Keratinocyte (primary cell): Measurements from ENCODE around the gene GPX4. TPM values are rescaled to one million over a fixed set of nuclear protein-coding genes. Genes with fewer than 3 reads are reported as not detected.

Experiments used
- DNase-seq: peaks from one replicate; pipeline ENCODE4 v3.0.0-alpha.2; 2011; ENCODE audit warnings: low read depth, missing footprints, low spot score
- FAIRE-seq: peaks from 2 replicates; lab custom pipeline; 2011; peaks lifted over from hg19 to GRCh38; lab: Jason Lieb, UNC
- H2AFZ ChIP-seq: 2 replicates; pipeline ENCODE4 v1.6.0; 2012; ENCODE audit warnings: low read length, control low read depth, inconsistent platforms; ENCODE audit not compliant: control insufficient read depth
- H3K27ac ChIP-seq: 2 replicates; pipeline ENCODE4 v1.5.1; 2011; ENCODE audit warnings: low read length; ENCODE audit not compliant: control insufficient read depth, insufficient read depth
- H3K27me3 ChIP-seq: 3 replicates; pipeline ENCODE4 v1.6.0; 2011; ENCODE audit warnings: low read length; ENCODE audit not compliant: control insufficient read depth, insufficient read depth; ENCODE audit errors: extremely low read depth
- H3K36me3 ChIP-seq, 2 experiments: 2 replicates in 1 of 2; 3 replicates in 1 of 2; pipeline ENCODE4 v1.5.1; 2011; ENCODE audit warnings: low read length in 2 of 2, mild to moderate bottlenecking in 1 of 2; ENCODE audit not compliant: control insufficient read depth in 2 of 2, insufficient read depth in 2 of 2; ENCODE audit errors: extremely low read depth in 1 of 2
- H3K4me1 ChIP-seq: 3 replicates; pipeline ENCODE4 v1.5.1; 2011; ENCODE audit warnings: low read length; ENCODE audit not compliant: control insufficient read depth, insufficient read depth; ENCODE audit errors: extremely low read depth
- H3K4me2 ChIP-seq: 3 replicates; pipeline ENCODE4 v1.6.0; 2011; ENCODE audit warnings: low read depth, low read length; ENCODE audit not compliant: control insufficient read depth, insufficient read depth; ENCODE audit errors: extremely low read depth
- H3K4me3 ChIP-seq, 3 experiments: fragments of 200-600 bp in 1 of 3; sonication (generic) in 1 of 3; 2 replicates in 2 of 3; 3 replicates in 1 of 3; pipeline ENCODE4 v1.5.1; 2011 to 2016; ENCODE audit warnings: low read length in 3 of 3, mild to moderate bottlenecking in 3 of 3, control low read depth in 2 of 3, inconsistent platforms in 1 of 3, low read depth in 1 of 3, mixed read lengths in 1 of 3, mixed run types in 1 of 3, moderate library complexity in 1 of 3; ENCODE audit not compliant: control insufficient read depth in 2 of 3, insufficient read depth in 2 of 3; ENCODE audit errors: extremely low read depth in 1 of 3
- H3K79me2 ChIP-seq: 2 replicates; pipeline ENCODE4 v1.6.0; 2012; ENCODE audit warnings: low read length; ENCODE audit not compliant: control insufficient read depth, insufficient read depth
- H3K9ac ChIP-seq: 3 replicates; pipeline ENCODE4 v1.6.0; 2011; ENCODE audit warnings: low read length; ENCODE audit not compliant: control insufficient read depth, insufficient read depth; ENCODE audit errors: extremely low read depth
- H3K9me1 ChIP-seq: 3 replicates; pipeline ENCODE4 v1.6.0; 2011; ENCODE audit warnings: low read length; ENCODE audit not compliant: control insufficient read depth, insufficient read depth; ENCODE audit errors: extremely low read depth
- H3K9me3 ChIP-seq: 2 replicates; pipeline ENCODE4 v1.5.1; 2012; ENCODE audit warnings: low read depth, low read length; ENCODE audit not compliant: control insufficient read depth
- H4K20me1 ChIP-seq: 3 replicates; pipeline ENCODE4 v1.6.0; 2011; ENCODE audit warnings: low read length; ENCODE audit not compliant: control insufficient read depth, insufficient read depth; ENCODE audit errors: extremely low read depth
- EZH2 ChIP-seq: IDR thresholded peaks from one replicate; pipeline ENCODE4 v1.6.1; 2012; ENCODE audit warnings: inconsistent platforms, mild to moderate bottlenecking, low read length, moderate library complexity
- dilution Hi-C: fragments of 300-500 bp; cut with MboI; formaldehyde crosslinking; loops from one replicate; pipeline ENCODE4 v1.7.0; 2020; ENCODE audit warnings: low sequenced_read_pairs; ENCODE audit not compliant: extremely low pct_ligation_motif_present
- polyA plus RNA-seq, 5 experiments: library from polyadenylated mRNA; depleted of rRNA in 3 of 5; stranded (reverse) in 3 of 5; stranded (forward) in 1 of 5; unstranded in 1 of 5; fragments of >200 nt; gene quantifications; 1 replicate in 1 of 5; 2 replicates in 3 of 5; 3 replicates in 1 of 5; pipeline versions ENCODE4 v1.2.1 to v1.2.3, GENCODE V29; 2011 to 2012; ENCODE audit warnings: missing spikeins in 2 of 5, low read depth in 1 of 5, low replicate concordance in 1 of 5
- TF ChIP-seq, protein P1 (sequence below), 3 experiments: IDR thresholded peaks in 1 of 3; conservative IDR thresholded peaks in 1 of 3; optimal IDR thresholded peaks in 1 of 3; 2 replicates in 2 of 3; 3 replicates in 1 of 3; pipeline versions ENCODE3 to v1.5.1; 2011; ENCODE audit warnings: low read length in 3 of 3, mild to moderate bottlenecking in 3 of 3, moderate library complexity in 2 of 3, control low read depth in 1 of 3, inconsistent platforms in 1 of 3; ENCODE audit not compliant: insufficient read depth in 2 of 3; ENCODE audit errors: extremely low read depth in 1 of 3

GPX4 gene
- polyA plus RNA-seq, 1 donor (not counting 4 experiments of a cell fraction or from before 2014, with no cell fraction given): 193 TPM

DNA sequence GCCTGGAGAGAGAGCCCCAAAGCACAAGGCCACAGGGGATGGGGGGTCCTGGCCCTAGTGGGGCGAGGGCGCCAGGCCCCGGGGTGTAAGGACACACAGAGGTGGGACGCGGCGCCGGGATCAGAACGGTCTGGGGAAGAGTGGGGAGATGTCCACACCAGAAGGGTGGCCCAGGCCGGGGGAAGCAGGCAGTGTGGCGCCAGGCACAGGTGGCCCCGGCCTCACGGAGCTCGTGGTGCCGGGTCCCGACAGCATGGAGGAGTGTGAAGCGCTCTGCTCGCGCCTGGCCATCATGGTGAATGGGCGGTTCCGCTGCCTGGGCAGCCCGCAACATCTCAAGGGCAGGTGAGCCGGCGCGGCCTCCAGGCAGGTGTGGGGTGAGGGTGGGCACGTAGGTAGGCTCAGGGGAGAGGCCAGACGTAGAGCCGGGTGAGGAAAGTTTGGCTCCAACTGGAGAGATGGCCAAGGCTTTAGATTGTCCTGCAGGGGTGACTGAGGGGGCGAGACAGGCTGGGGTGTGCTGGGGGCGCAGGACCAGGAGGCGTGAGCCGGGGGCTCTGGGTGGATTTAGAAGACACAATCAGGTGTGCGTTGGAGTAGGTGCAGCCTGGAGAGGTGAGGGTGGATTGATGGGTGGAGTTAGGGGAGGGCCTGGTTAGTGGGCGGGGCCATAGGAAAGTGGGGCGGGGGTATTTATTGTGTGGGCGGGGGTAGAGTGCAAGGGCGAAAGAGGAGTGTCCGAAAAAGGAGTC, 39.7 kb upstream of the GPX4 start:
- Histone ChIP-seq H2AFZ (no peak overlapping the region), H3K27ac (no peak overlapping the region), H3K27me3 (peaks cover 4% of the 10 kb centered on the region)

DNA sequence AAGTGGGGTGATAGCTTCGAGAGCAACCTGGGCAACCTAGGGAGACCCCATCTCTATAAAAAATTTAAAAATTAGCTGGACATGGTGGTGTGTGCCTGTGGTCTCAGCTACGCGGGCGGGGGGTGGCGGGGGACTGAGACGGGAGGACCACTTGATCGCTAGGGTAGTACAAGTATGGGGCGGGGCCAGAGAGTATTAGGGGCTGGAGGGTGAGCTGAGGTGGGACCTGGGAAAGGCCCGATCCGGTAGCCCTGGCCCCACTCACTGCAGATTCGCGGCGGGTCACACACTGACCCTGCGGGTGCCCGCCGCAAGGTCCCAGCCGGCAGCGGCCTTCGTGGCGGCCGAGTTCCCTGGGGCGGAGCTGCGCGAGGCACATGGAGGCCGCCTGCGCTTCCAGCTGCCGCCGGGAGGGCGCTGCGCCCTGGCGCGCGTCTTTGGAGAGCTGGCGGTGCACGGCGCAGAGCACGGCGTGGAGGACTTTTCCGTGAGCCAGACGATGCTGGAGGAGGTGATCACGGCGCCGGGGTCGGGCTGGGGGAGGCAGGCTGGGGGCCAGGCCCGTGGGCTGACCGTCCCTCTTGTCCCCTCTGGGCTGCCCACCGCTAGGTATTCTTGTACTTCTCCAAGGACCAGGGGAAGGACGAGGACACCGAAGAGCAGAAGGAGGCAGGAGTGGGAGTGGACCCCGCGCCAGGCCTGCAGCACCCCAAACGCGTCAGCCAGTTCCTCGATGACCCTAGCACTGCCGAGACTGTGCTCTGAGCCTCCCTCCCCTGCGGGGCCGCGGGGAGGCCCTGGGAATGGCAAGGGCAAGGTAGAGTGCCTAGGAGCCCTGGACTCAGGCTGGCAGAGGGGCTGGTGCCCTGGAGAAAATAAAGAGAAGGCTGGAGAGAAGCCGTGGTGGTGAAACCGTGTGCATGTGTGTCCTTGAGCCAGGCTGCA, 38.9 kb upstream of the GPX4 start:
- dilution Hi-C loops: no loop called here
- peaks cover 8% of the 10 kb centered on the region for H3K27me3 ChIP-seq
- no peak overlapping the region for H3K9ac ChIP-seq
- DNase-seq (no peak), FAIRE-seq (no peak)
- TF ChIP-seq, protein P1, sequence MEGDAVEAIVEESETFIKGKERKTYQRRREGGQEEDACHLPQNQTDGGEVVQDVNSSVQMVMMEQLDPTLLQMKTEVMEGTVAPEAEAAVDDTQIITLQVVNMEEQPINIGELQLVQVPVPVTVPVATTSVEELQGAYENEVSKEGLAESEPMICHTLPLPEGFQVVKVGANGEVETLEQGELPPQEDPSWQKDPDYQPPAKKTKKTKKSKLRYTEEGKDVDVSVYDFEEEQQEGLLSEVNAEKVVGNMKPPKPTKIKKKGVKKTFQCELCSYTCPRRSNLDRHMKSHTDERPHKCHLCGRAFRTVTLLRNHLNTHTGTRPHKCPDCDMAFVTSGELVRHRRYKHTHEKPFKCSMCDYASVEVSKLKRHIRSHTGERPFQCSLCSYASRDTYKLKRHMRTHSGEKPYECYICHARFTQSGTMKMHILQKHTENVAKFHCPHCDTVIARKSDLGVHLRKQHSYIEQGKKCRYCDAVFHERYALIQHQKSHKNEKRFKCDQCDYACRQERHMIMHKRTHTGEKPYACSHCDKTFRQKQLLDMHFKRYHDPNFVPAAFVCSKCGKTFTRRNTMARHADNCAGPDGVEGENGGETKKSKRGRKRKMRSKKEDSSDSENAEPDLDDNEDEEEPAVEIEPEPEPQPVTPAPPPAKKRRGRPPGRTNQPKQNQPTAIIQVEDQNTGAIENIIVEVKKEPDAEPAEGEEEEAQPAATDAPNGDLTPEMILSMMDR (optimal IDR thresholded peaks at IDR 0.05 in 1 of 3, IDR thresholded peaks at IDR 0.05 in 1 of 3, conservative IDR thresholded peaks at IDR 0.05 in 1 of 3; ENCODE audit: extremely low read depth in 1 of 3, insufficient read depth in 2 of 3, low read length in 3 of 3): peak; percentile 50 to 89 (median 85)
- TF ChIP-seq EZH2: no peak
- H3K36me3 ChIP-seq: peaks cover 0 to 5% of the 10 kb centered on the region in 2 experiments
- no peaks in the 10 kb centered on the region for H4K20me1 ChIP-seq
- peak overlapping the region; percentile 8 for H3K4me2 ChIP-seq
- no peaks in the 10 kb centered on the region for H3K9me3 ChIP-seq
- H3K4me1 ChIP-seq: peaks cover 24% of the 10 kb centered on the region
- H3K27ac ChIP-seq: no peak overlapping the region
- no peaks in the 10 kb centered on the region for H3K9me1 ChIP-seq
- H2AFZ ChIP-seq: no peak overlapping the region
- H3K79me2 ChIP-seq: no peaks in the 10 kb centered on the region
- no peak overlapping the region for H3K4me3 ChIP-seq

More for the DNA sequence above, 39.7 kb upstream of the GPX4 start:
- peaks cover 24% of the 10 kb centered on the region for H3K4me1 ChIP-seq
- H3K9ac ChIP-seq: no peak overlapping the region
- H3K4me3 ChIP-seq: no peak overlapping the region
- dilution Hi-C loops: no loop called here
- peaks cover 0 to 5% of the 10 kb centered on the region in 2 experiments for H3K36me3 ChIP-seq
- H4K20me1 ChIP-seq: no peaks in the 10 kb centered on the region
- H3K9me1 ChIP-seq: no peaks in the 10 kb centered on the region
- DNase-seq: no peak
- no peak overlapping the region for H3K4me2 ChIP-seq
- no peak for FAIRE-seq
- TF ChIP-seq, protein P1 (optimal IDR thresholded peaks at IDR 0.05 in 1 of 3, IDR thresholded peaks at IDR 0.05 in 1 of 3, conservative IDR thresholded peaks at IDR 0.05 in 1 of 3; ENCODE audit: extremely low read depth in 1 of 3, insufficient read depth in 2 of 3, low read length in 3 of 3): no peak
- TF ChIP-seq EZH2: no peak
- H3K9me3 ChIP-seq: no peaks in the 10 kb centered on the region
- H3K79me2 ChIP-seq: no peaks in the 10 kb centered on the region
